CD4-positive, alpha-beta T cell (primary cell): Measurements from ENCODE around the gene OCA2. TPM values are rescaled to one million over a fixed set of nuclear protein-coding genes. Genes with fewer than 3 reads are reported as not detected.

Source experiments
- ATAC-seq: fragments of 200-7000 bp; cut with Tn5 transposase; one replicate; pipeline ENCODE4 v1.10.0; 2022; ENCODE audit warnings: mild to moderate bottlenecking; ENCODE audit not compliant: poor library complexity
- CTCF ChIA-PET: fragments of 350-600 bp; sonication (Branson Sonifier 250); formaldehyde crosslinking; loops from one replicate; lab custom pipeline; 2021; ENCODE audit warnings: antibody characterized with exemption, inconsistent platforms; lab: Charles Lee
- POLR2A ChIA-PET: fragments of 350-600 bp; sonication (Branson Sonifier 250); formaldehyde crosslinking; loops from one replicate; lab custom pipeline; 2021; ENCODE audit warnings: antibody characterized with exemption, inconsistent platforms; lab: Charles Lee
- DNase-seq, 14 experiments: peaks; one replicate each; pipeline ENCODE4 v3.0.0-alpha.2; 2013 to 2020; ENCODE audit warnings: mixed read lengths in 2 of 14
- H3K27ac ChIP-seq, 2 donors: one replicate each; pipeline versions ENCODE4 v1.5.1 to v1.7.0; 2013; ENCODE audit warnings: low read length in 2 of 2, low read depth in 1 of 2, mild to moderate bottlenecking in 1 of 2
- H3K27me3 ChIP-seq, 2 experiments: 1 replicate in 1 of 2; 2 replicates in 1 of 2; pipeline versions ENCODE4 v1.6.1 to v1.7.0; 2013; ENCODE audit warnings: low read length in 2 of 2, control low read depth in 1 of 2, mild to moderate bottlenecking in 1 of 2, moderate library complexity in 1 of 2; ENCODE audit not compliant: insufficient read depth in 2 of 2, control insufficient read depth in 1 of 2
- H3K36me3 ChIP-seq: one replicate; pipeline ENCODE4 v1.6.1; 2013; ENCODE audit warnings: low read length, control low read depth; ENCODE audit not compliant: insufficient read depth
- H3K4me1 ChIP-seq: one replicate; pipeline ENCODE4 v1.6.1; 2013; ENCODE audit warnings: low read length, control low read depth; ENCODE audit not compliant: insufficient read depth
- H3K4me3 ChIP-seq: one replicate; pipeline ENCODE4 v1.5.1; 2013; ENCODE audit warnings: mild to moderate bottlenecking, low read length, moderate library complexity
- H3K9me3 ChIP-seq, 2 experiments: 1 replicate in 1 of 2; 2 replicates in 1 of 2; pipeline versions ENCODE4 v1.6.1 to v1.7.0; 2013; ENCODE audit warnings: low read length in 2 of 2, mild to moderate bottlenecking in 2 of 2, control low read depth in 1 of 2, moderate library complexity in 1 of 2; ENCODE audit not compliant: control insufficient read depth in 1 of 2, insufficient read depth in 1 of 2
- H3K27ac Mint-ChIP-seq: one replicate; pipeline ENCODE4 v1.8.0; 2020; ENCODE audit warnings: mixed read lengths
- H3K27me3 Mint-ChIP-seq: one replicate; pipeline ENCODE4 v1.8.0; 2021; ENCODE audit warnings: mixed read lengths
- H3K36me3 Mint-ChIP-seq: one replicate; pipeline ENCODE4 v1.8.0; 2021; ENCODE audit warnings: low read depth, mixed read lengths
- H3K4me1 Mint-ChIP-seq: one replicate; pipeline ENCODE4 v1.8.0; 2021; ENCODE audit warnings: low read depth, mixed read lengths
- H3K4me3 Mint-ChIP-seq: one replicate; pipeline ENCODE4 v1.8.0; 2020; ENCODE audit warnings: mild to moderate bottlenecking, mixed read lengths
- H3K9me3 Mint-ChIP-seq: one replicate; pipeline ENCODE4 v1.8.0; 2020; ENCODE audit warnings: mixed read lengths
- intact Hi-C, 2 experiments: fragments of 100-400 bp; cut with DNase I in 1 of 2; cut with micrococcal nuclease in 1 of 2; formaldehyde crosslinking; loops; one replicate each; pipeline versions ENCODE4 v1.15.1 to v1.9.0; 2023 to 2025; cut with DNase I, micrococcal nuclease
- total RNA-seq, 174 experiments: library from RNA in 2 of 174; stranded (reverse) in 2 of 174; gene quantifications; one replicate each; pipeline ENCODE4 v1.2.3 and lab custom pipeline; 2021 to 2026
- TF ChIP-seq, protein P1 (sequence below): fragments of 200-600 bp; IDR thresholded peaks from one replicate; pipeline ENCODE4 v1.8.0; 2022; ENCODE audit warnings: antibody characterized with exemption, mild to moderate bottlenecking

Gene OCA2
- total RNA-seq, 2 experiments from 2014 or later = not detected

- H3K27ac Mint-ChIP-seq = no peak overlapping the region
- Histone ChIP-seq H3K27ac (no peak overlapping the region), H3K4me1 (no peaks in the 10 kb centered on the region), H3K9me3 (peaks cover 0 to 4% of the 10 kb centered on the region in 2 experiments), H3K4me3 (no peak overlapping the region), H3K36me3 (no peaks in the 10 kb centered on the region), H3K27me3 (no peaks in the 10 kb centered on the region)
- H3K4me1 Mint-ChIP-seq = no peaks in the 10 kb centered on the region
- H3K4me3 Mint-ChIP-seq = no peak overlapping the region
- H3K9me3 Mint-ChIP-seq = peaks cover 10% of the 10 kb centered on the region
- ATAC-seq (no peak), DNase-seq (no peak)
- POLR2A ChIA-PET = no interaction called here
- intact Hi-C loops = no loop called here
- TF ChIP-seq, protein P1, sequence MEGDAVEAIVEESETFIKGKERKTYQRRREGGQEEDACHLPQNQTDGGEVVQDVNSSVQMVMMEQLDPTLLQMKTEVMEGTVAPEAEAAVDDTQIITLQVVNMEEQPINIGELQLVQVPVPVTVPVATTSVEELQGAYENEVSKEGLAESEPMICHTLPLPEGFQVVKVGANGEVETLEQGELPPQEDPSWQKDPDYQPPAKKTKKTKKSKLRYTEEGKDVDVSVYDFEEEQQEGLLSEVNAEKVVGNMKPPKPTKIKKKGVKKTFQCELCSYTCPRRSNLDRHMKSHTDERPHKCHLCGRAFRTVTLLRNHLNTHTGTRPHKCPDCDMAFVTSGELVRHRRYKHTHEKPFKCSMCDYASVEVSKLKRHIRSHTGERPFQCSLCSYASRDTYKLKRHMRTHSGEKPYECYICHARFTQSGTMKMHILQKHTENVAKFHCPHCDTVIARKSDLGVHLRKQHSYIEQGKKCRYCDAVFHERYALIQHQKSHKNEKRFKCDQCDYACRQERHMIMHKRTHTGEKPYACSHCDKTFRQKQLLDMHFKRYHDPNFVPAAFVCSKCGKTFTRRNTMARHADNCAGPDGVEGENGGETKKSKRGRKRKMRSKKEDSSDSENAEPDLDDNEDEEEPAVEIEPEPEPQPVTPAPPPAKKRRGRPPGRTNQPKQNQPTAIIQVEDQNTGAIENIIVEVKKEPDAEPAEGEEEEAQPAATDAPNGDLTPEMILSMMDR = no peak
- H3K27me3 Mint-ChIP-seq = no peaks in the 10 kb centered on the region
- CTCF ChIA-PET = no interaction called here
- no peaks in the 10 kb centered on the region for H3K36me3 Mint-ChIP-seq
These were observed 125.2 kb downstream of the OCA2 start for GRCh38 chr15:27973886-27974285.

GRCh38 chr15:27970661-27971392, 128.3 kb downstream of the OCA2 start:
- Mint-ChIP-seq H3K27ac (no peak overlapping the region), H3K36me3 (no peaks in the 10 kb centered on the region), H3K27me3 (no peaks in the 10 kb centered on the region), H3K4me1 (no peaks in the 10 kb centered on the region), H3K9me3 (peaks cover 8% of the 10 kb centered on the region), H3K4me3 (no peak overlapping the region)
- H3K4me1 ChIP-seq = no peaks in the 10 kb centered on the region
- H3K27me3 ChIP-seq = no peaks in the 10 kb centered on the region
- CTCF ChIA-PET = no interaction called here
- H3K27ac ChIP-seq = no peak overlapping the region
- H3K36me3 ChIP-seq = no peaks in the 10 kb centered on the region
- no peak overlapping the region for H3K4me3 ChIP-seq
- ATAC-seq = no peak
- POLR2A ChIA-PET = no interaction called here
- intact Hi-C loops = no loop called here
- H3K9me3 ChIP-seq = peaks cover 0 to 4% of the 10 kb centered on the region in 2 experiments
- DNase-seq = no peak
- TF ChIP-seq, protein P1 = no peak

DNA sequence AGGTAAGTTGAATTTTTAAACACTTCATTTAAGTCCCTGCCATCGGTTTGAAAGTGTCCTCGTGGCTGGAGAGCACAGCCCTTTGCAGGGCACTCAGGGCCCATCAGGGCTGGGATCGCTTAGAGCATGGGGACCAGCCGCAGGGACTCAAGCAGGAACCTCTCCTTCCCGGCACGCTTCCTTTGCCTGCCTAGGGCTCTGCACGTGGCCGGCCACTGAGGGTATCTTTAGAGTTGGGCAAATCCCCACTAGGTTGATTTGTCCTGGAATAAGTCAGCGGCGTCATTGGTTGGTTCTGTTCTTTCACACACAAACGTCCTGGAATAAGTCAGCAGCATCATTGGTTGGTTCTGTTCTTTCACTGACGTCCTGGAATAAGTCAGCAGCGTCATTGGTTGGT, 131.6 kb downstream of the OCA2 start:
- DNase-seq = no peak
- CTCF ChIA-PET = no interaction called here
- no peaks in the 10 kb centered on the region for H3K36me3 Mint-ChIP-seq

More for the DNA sequence above, 131.6 kb downstream of the OCA2 start:
- POLR2A ChIA-PET = no interaction called here
- H3K9me3 ChIP-seq = peaks cover 0 to 4% of the 10 kb centered on the region in 2 experiments
- Mint-ChIP-seq H3K9me3 (no peaks in the 10 kb centered on the region), H3K27me3 (no peaks in the 10 kb centered on the region), H3K4me3 (no peak overlapping the region), H3K4me1 (no peaks in the 10 kb centered on the region), H3K27ac (no peak overlapping the region)
- no peaks in the 10 kb centered on the region for H3K36me3 ChIP-seq
- no peaks in the 10 kb centered on the region for H3K4me1 ChIP-seq
- TF ChIP-seq, protein P1 = no peak
- no peak overlapping the region for H3K4me3 ChIP-seq
- ATAC-seq = no peak
- H3K27me3 ChIP-seq = no peaks in the 10 kb centered on the region
- intact Hi-C loops = loop anchor here in 1 of 2 experiments (5.0 kb wide), 1 partner anchor 200 kb away; no protein-coding TSS in a partner anchor
- no peak overlapping the region for H3K27ac ChIP-seq
